ENCODE results near the gene MMP25. TPM values are rescaled to one million over a fixed set of nuclear protein-coding genes. Genes with fewer than 3 reads are reported as not detected.

MMP25 gene
- under 0.01 TPM in 1 of 2 replicates, not detected in the other for total RNA-seq (2014; rRNA removed; shearing (Covaris generic))

- no peak for DNase-seq (ENCODE audit: low read depth)
Observed at GRCh38 chr16:3045758-3046640, at the start of gene MMP25. MMP25 (plus strand) TSS chr16:3046561; CDS start chr16:3046918, 357 bp downstream.

- no peak for DNase-seq (ENCODE audit: low read depth)
Observed at GRCh38 chr16:2999929-3000328, 46.4 kb upstream of the MMP25 start.

GRCh38 chr16:3000540-3000939 is 45.8 kb upstream of the MMP25 start:
- DNase-seq (ENCODE audit: low read depth), result no peak

- no peak for DNase-seq (ENCODE audit: low read depth)
Observed at GRCh38 chr16:3001316-3001715, 45.0 kb upstream of the MMP25 start.

GRCh38 chr16:3003582-3004270 is 42.6 kb upstream of the MMP25 start:
- peak; percentile 97 for DNase-seq (ENCODE audit: low read depth)

GRCh38 chr16:3004319-3004718 is 42.0 kb upstream of the MMP25 start:
- DNase-seq (ENCODE audit: low read depth), result no peak

- no peak for DNase-seq (ENCODE audit: low read depth)
Observed at GRCh38 chr16:3004781-3005284, 41.5 kb upstream of the MMP25 start.

GRCh38 chr16:3007059-3007956 is 39.1 kb upstream of the MMP25 start:
- DNase-seq (ENCODE audit: low read depth), result no peak

GRCh38 chr16:3007957-3008689 is 38.2 kb upstream of the MMP25 start:
- no peak for DNase-seq (ENCODE audit: low read depth)

- DNase-seq (ENCODE audit: low read depth), result no peak
Observed at GRCh38 chr16:3008690-3009037, 37.7 kb upstream of the MMP25 start.

GRCh38 chr16:3009568-3010390 is 36.6 kb upstream of the MMP25 start:
- no peak for DNase-seq (ENCODE audit: low read depth)

- no peak for DNase-seq (ENCODE audit: low read depth)
Observed at GRCh38 chr16:3010510-3010909, 35.9 kb upstream of the MMP25 start.

GRCh38 chr16:3012246-3012645 is 34.1 kb upstream of the MMP25 start:
- no peak for DNase-seq (ENCODE audit: low read depth)

GRCh38 chr16:3012828-3013420 is 33.4 kb upstream of the MMP25 start, which contains the start of gene CLDN9:
CLDN9 (plus strand) TSS chr16:3012923; CDS start chr16:3013363, 440 bp downstream.
- peak; percentile 53 for DNase-seq (ENCODE audit: low read depth)

GRCh38 chr16:3013491-3013951 is 32.8 kb upstream of the MMP25 start:
- DNase-seq (ENCODE audit: low read depth), result no peak

- DNase-seq (ENCODE audit: low read depth), result no peak
Observed at GRCh38 chr16:3013998-3014690, 32.2 kb upstream of the MMP25 start.

- DNase-seq (ENCODE audit: low read depth), result no peak
Observed at GRCh38 chr16:3014971-3015370, 31.4 kb upstream of the MMP25 start.

GRCh38 chr16:3015865-3016521 is 30.4 kb upstream of the MMP25 start:
- DNase-seq (ENCODE audit: low read depth), result no peak
